Prostate gland (tissue), 2 donors: Measurements from ENCODE around the gene ZIK1. TPM values are rescaled to one million over a fixed set of nuclear protein-coding genes. Genes with fewer than 3 reads are reported as not detected.
A peak's percentile ranks its signal among the peaks of the same experiment; 100 is the strongest.

Experiments
- DNase-seq: peaks from one replicate; pipeline ENCODE4 v3.0.0-alpha.2; 2019; ENCODE audit warnings: low spot score
- H3K27ac ChIP-seq, 2 donors: fragments of 200-600 bp; sonication (generic); 2 replicates each; pipeline ENCODE4 v1.5.1; 2017 to 2019
- H3K27me3 ChIP-seq: fragments of 200-600 bp; sonication (generic); replicated peaks from 2 replicates; pipeline ENCODE4 v1.5.1; 2019; ENCODE audit not compliant: insufficient read depth
- H3K36me3 ChIP-seq, 2 donors: fragments of 200-600 bp; sonication (generic); 1 replicate in 1 of 2; 2 replicates in 1 of 2; pipeline versions ENCODE4 v1.5.1 to v1.8.1; 2017 to 2019
- H3K4me1 ChIP-seq: fragments of 200-600 bp; sonication (generic); replicated peaks from 2 replicates; pipeline ENCODE4 v1.5.1; 2019
- H3K4me3 ChIP-seq, 2 donors: fragments of 200-600 bp; sonication (generic); 2 replicates each; pipeline ENCODE4 v1.5.1; 2017 to 2019
- H3K9me3 ChIP-seq: fragments of 200-600 bp; sonication (generic); 2 replicates; pipeline ENCODE4 v1.5.1; 2017
- CTCF ChIP-seq, 4 experiments: fragments of 200-600 bp in 2 of 4; fragments of 450-650 bp in 2 of 4; sonication (generic) in 2 of 4; IDR thresholded peaks; 1 replicate in 3 of 4; 2 replicates in 1 of 4; pipeline ENCODE4 v1.5.1; 2016 to 2019; ENCODE audit warnings: antibody characterized with exemption in 4 of 4, mild to moderate bottlenecking in 2 of 4, moderate library complexity in 2 of 4
- POLR2A ChIP-seq: fragments of 450-650 bp; IDR thresholded peaks from one replicate; pipeline ENCODE4 v1.6.1; 2016; ENCODE audit warnings: antibody characterized with exemption, mild to moderate bottlenecking
- POLR2AphosphoS5 ChIP-seq: sonication (generic); formaldehyde crosslinking; IDR thresholded peaks from one replicate; pipeline ENCODE4 v1.6.1; 2017; ENCODE audit warnings: antibody characterized with exemption
- WGBS: methylation state at CpG from one replicate; pipeline ENCODE4 v1.1.5; 2018; 5-methylcytosine and 5-hydroxymethylcytosine counted together
- intact Hi-C: fragments of 100-400 bp; cut with DNase I; formaldehyde crosslinking; loops from one replicate; pipeline ENCODE4 v1.14.2; 2022
- total RNA-seq, 2 donors: library from RNA; depleted of rRNA; stranded (reverse); fragments of >200 nt; gene quantifications; one replicate each; pipeline ENCODE4 v1.1.0, GENCODE V29; 2016

The ZIK1 gene
- 1 to 10 TPM; 5.3 to 8.5 TPM for total RNA-seq

GRCh38 chr19:57583521-57584416, at the start of gene ZIK1:
Gene ZIK1 (plus strand): TSS chr19:57584145. CDS start chr19:57584357, 212 bp downstream.
- intact Hi-C loops = no loop called here
- peaks cover 0 to 4% of the 10 kb centered on the region in 2 donors for H3K36me3 ChIP-seq
- WGBS = 3% methylated on average over 65 of the region's 76 CpGs
- TF ChIP-seq POLR2A = no peak
- TF ChIP-seq CTCF (IDR thresholded peaks at IDR 0.05) = peak in 3 of 4 experiments; percentile 21 to 24 (median 22)
- peak; percentile 89 for TF ChIP-seq POLR2AphosphoS5
- H3K4me1 ChIP-seq = no peaks in the 10 kb centered on the region
- H3K27me3 ChIP-seq = no peaks in the 10 kb centered on the region
- peak within 1 kb of the TSS; percentile 57 to 62 for H3K4me3 ChIP-seq
- H3K27ac ChIP-seq = peak within 1 kb of the TSS in 1 of 2 donors; percentile 30
- H3K9me3 ChIP-seq = no peaks in the 10 kb centered on the region
- peak; percentile 89 for DNase-seq

- Histone ChIP-seq H3K27me3 (no peaks in the 10 kb centered on the region), H3K9me3 (peaks cover 10% of the 10 kb centered on the region), H3K36me3 (peaks cover 31 to 41% of the 10 kb centered on the region in 2 donors), H3K27ac (no peak overlapping the region), H3K4me1 (no peaks in the 10 kb centered on the region), H3K4me3 (no peak overlapping the region)
- no peak for DNase-seq
- intact Hi-C loops = no loop called here
- TF ChIP-seq CTCF (IDR thresholded peaks at IDR 0.05) = no peak
- TF ChIP-seq POLR2A = no peak
- TF ChIP-seq POLR2AphosphoS5 = no peak
- WGBS = 98% methylated on average over 7 of the region's 7 CpGs
Observed at GRCh38 chr19:57537953-57538547, 45.9 kb upstream of the ZIK1 start.

- WGBS = 95% methylated on average over 1 of the region's 1 CpG
- peaks cover 29 to 46% of the 10 kb centered on the region in 2 donors for H3K36me3 ChIP-seq
- DNase-seq = no peak
- intact Hi-C loops = no loop called here
- H3K4me3 ChIP-seq = no peak overlapping the region
- no peak for TF ChIP-seq POLR2AphosphoS5
- TF ChIP-seq CTCF (IDR thresholded peaks at IDR 0.05) = no peak
- no peak for TF ChIP-seq POLR2A
- H3K27me3 ChIP-seq = no peaks in the 10 kb centered on the region
- H3K9me3 ChIP-seq = peaks cover 8% of the 10 kb centered on the region
- no peak overlapping the region for H3K27ac ChIP-seq
- no peaks in the 10 kb centered on the region for H3K4me1 ChIP-seq
Observed at GRCh38 chr19:57546513-57546912, 37.4 kb upstream of the ZIK1 start.

- H3K27me3 ChIP-seq = no peaks in the 10 kb centered on the region
- H3K27ac ChIP-seq = no peak overlapping the region
- no peaks in the 10 kb centered on the region for H3K4me1 ChIP-seq
- no peak for TF ChIP-seq POLR2A
- no peak for TF ChIP-seq POLR2AphosphoS5
- TF ChIP-seq CTCF (IDR thresholded peaks at IDR 0.05) = no peak
- H3K9me3 ChIP-seq = no peaks in the 10 kb centered on the region
- DNase-seq = no peak
- H3K36me3 ChIP-seq = peaks cover 26 to 54% of the 10 kb centered on the region in 2 donors
- no peak overlapping the region for H3K4me3 ChIP-seq
- intact Hi-C loops = no loop called here
- WGBS = 96% methylated on average over 2 of the region's 2 CpGs
Observed at GRCh38 chr19:57552432-57552831, 31.5 kb upstream of the ZIK1 start.
